Measurements from ENCODE around the gene PUM1.

Gene PUM1

DNA sequence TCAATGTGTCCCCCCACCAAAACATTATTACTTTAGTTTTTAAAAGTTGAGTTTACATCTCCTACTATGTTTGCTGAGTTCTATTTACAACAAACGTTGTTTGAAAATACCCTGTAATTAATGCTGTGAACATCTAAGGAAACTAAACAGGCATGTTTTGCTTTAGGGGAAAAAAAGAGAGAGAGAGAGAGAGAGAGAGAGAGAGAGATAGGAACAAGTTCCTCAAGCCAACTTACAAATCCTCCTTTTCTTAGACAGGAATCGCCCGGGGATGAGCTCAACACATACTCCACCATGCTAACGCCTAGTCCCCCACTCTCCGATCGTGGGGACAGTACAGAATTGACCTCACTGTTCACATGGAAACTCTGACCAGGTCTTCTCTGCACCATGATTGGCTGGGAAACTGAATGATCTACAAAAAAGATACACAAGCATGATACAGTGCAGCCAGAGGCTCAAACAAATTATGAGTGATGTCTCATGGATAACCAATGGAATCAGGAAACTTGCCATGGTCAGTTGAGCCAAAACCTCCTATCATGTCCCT, 59.8 kb downstream of the PUM1 start:
- in situ Hi-C loops (cut with MboI; ENCODE audit: low sequenced_read_pairs, unreplicated experiment), result no loop called here

DNA sequence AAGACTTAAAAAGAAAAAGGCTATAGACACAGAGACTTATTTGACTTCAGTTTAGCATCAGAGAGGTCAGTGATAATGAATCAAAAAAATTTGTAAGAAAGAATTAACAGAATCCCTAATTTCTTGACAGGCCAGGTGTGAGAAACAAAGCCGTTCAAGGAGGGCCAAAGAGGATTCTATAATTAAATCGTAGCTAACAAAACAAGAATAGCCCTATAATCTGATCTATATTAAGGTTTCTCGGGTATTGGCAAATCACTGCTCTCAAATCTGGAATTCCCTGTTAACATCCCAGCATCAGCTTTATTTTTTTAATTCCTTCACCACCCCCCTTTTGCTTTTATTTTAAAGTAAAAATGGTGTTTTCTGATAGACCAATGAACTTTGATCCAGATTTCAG, 60.3 kb downstream of the PUM1 start:
- TF ChIP-seq, protein P1, sequence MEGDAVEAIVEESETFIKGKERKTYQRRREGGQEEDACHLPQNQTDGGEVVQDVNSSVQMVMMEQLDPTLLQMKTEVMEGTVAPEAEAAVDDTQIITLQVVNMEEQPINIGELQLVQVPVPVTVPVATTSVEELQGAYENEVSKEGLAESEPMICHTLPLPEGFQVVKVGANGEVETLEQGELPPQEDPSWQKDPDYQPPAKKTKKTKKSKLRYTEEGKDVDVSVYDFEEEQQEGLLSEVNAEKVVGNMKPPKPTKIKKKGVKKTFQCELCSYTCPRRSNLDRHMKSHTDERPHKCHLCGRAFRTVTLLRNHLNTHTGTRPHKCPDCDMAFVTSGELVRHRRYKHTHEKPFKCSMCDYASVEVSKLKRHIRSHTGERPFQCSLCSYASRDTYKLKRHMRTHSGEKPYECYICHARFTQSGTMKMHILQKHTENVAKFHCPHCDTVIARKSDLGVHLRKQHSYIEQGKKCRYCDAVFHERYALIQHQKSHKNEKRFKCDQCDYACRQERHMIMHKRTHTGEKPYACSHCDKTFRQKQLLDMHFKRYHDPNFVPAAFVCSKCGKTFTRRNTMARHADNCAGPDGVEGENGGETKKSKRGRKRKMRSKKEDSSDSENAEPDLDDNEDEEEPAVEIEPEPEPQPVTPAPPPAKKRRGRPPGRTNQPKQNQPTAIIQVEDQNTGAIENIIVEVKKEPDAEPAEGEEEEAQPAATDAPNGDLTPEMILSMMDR (IDR thresholded peaks at IDR 0.05; ENCODE audit: borderline replicate concordance, control extremely low read depth, extremely low read depth, insufficient read depth, missing control alignments), result no peak
- no peak for DNase-seq (ENCODE audit: low spot score)
- in situ Hi-C loops (cut with MboI; ENCODE audit: low sequenced_read_pairs, unreplicated experiment), result no loop called here

More for the DNA sequence above, 59.8 kb downstream of the PUM1 start:
- DNase-seq (ENCODE audit: low spot score), result no peak
- TF ChIP-seq, protein P1 (IDR thresholded peaks at IDR 0.05; ENCODE audit: borderline replicate concordance, control extremely low read depth, extremely low read depth, insufficient read depth, missing control alignments), result no peak

DNA sequence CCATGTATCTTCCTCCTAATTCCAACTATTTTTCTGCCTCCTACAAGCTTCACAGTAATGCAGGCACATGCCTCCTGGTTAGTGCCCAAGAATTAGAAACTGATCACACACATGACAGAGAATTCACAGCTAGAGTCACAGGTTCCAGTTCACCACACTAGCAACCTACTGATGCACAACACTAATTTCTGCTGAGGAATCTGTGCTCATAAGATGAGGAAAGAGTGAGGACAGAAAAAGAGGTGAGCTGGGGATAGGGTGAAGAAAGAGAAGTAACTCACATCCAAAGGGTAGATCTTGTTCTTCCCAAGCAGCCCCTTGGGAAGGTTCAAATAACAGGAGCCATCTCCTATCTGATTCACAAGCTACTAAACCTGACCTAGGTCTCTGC, 61.3 kb downstream of the PUM1 start:
- in situ Hi-C loops (cut with MboI; ENCODE audit: low sequenced_read_pairs, unreplicated experiment), result no loop called here
- no peak for DNase-seq (ENCODE audit: low spot score)
- TF ChIP-seq, protein P1 (IDR thresholded peaks at IDR 0.05; ENCODE audit: borderline replicate concordance, control extremely low read depth, extremely low read depth, insufficient read depth, missing control alignments), result no peak

DNA sequence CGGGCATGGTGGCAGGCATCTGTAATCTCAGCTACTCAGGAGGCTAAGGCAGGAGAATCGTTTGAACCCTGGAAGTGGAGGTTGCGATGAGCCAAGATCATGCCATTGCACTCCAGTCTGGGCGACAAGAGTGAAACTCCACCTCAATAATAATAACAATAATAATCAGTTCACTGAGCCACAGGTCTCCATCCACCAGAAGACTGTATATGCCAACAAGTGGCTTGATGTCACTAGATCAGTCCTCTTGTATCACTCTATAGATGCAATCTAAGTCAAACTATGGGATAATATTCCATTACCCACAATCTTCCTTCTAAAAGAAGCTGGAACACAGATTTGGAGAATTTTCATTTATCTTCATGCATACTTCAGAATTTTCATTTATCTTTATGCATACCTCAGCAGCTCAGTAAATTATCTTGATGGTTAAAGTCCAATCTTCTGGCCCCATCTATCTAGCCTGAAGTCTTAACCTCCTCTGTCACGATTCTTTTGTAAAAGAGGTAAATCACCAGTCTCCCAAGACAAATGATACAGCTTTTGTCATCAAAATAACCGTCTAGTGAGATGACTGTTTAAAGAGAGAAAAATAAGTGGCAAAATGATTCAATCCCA, 61.8 kb downstream of the PUM1 start:
- no peak for DNase-seq (ENCODE audit: low spot score)
- TF ChIP-seq, protein P1 (IDR thresholded peaks at IDR 0.05; ENCODE audit: borderline replicate concordance, control extremely low read depth, extremely low read depth, insufficient read depth, missing control alignments), result no peak
- in situ Hi-C loops (cut with MboI; ENCODE audit: low sequenced_read_pairs, unreplicated experiment), result no loop called here

DNA sequence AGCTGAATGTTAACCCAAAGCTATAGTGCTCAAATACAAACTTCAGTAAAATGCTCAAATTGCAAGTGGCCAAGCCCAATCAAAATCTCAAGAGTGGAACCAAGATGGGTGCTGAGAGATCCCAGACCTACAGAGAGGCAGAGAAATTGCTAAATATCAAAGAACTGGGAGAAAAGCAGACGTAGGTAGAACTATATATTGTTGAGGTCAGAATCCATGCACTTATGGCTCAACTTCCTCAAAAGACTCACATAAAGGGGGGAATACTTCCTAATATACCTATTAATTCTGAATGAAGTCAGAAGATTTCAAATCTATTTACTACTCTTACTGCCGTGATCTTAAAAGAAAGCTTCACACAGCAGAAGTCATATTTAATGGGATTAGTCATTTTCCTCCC, 65.2 kb downstream of the PUM1 start:
- TF ChIP-seq, protein P1 (IDR thresholded peaks at IDR 0.05; ENCODE audit: borderline replicate concordance, control extremely low read depth, extremely low read depth, insufficient read depth, missing control alignments), result no peak
- in situ Hi-C loops (cut with MboI; ENCODE audit: low sequenced_read_pairs, unreplicated experiment), result no loop called here
- no peak for DNase-seq (ENCODE audit: low spot score)

DNA sequence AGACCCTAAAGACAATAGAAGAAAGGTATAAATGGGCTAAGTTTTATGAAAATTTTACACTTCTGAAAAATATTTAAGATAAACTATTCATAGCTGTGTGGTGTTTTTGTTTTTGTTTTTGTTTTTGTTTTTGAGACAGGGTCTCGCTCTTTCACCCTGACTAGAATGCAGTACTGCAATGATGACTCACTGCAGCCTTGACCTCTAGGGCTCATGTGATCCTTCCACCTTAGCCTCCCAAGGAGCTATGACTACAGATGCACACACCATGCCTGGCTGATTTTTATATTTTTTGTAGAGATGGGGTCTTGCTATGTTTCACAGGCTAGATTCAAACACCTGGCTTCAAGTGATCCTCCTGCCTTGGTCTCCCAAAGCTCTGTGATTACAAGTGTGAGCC, 66.6 kb downstream of the PUM1 start:
- in situ Hi-C loops (cut with MboI; ENCODE audit: low sequenced_read_pairs, unreplicated experiment), result no loop called here

More for the DNA sequence above, 66.6 kb downstream of the PUM1 start:
- TF ChIP-seq, protein P1 (IDR thresholded peaks at IDR 0.05; ENCODE audit: borderline replicate concordance, control extremely low read depth, extremely low read depth, insufficient read depth, missing control alignments), result no peak
- DNase-seq (ENCODE audit: low spot score), result no peak

All from GM13976 (cell line).